Measurements from ENCODE around the gene LMX1A. TPM values are rescaled to one million over a fixed set of nuclear protein-coding genes. Genes with fewer than 3 reads are reported as not detected.

Gene LMX1A
- total RNA-seq, 1 experiment from 2014 or later, result not detected

- in situ Hi-C loops (cut with HindIII; ENCODE audit: low pct_unique_long_range_greater_than_20kb, low sequenced_read_pairs), result no loop called here
Observed at GRCh38 chr1:165241952-165242351, 114.6 kb downstream of the LMX1A start.

GRCh38 chr1:165241321-165241720, 115.2 kb downstream of the LMX1A start:
- in situ Hi-C loops (cut with HindIII; ENCODE audit: low pct_unique_long_range_greater_than_20kb, low sequenced_read_pairs), result no loop called here
- no peak for DNase-seq (ENCODE audit: low read depth)

More at GRCh38 chr1:165241952-165242351, 114.6 kb downstream of the LMX1A start:
- DNase-seq (ENCODE audit: low read depth), result no peak

- in situ Hi-C loops (cut with HindIII; ENCODE audit: low pct_unique_long_range_greater_than_20kb, low sequenced_read_pairs), result no loop called here
- DNase-seq (ENCODE audit: low read depth), result no peak
Observed at GRCh38 chr1:165240492-165240891, 116.0 kb downstream of the LMX1A start.

- no peak for DNase-seq (ENCODE audit: low read depth)
- in situ Hi-C loops (cut with HindIII; ENCODE audit: low pct_unique_long_range_greater_than_20kb, low sequenced_read_pairs), result no loop called here
Observed at GRCh38 chr1:165239873-165240272, 116.6 kb downstream of the LMX1A start.

GRCh38 chr1:165235777-165236291, 120.7 kb downstream of the LMX1A start:
- DNase-seq (ENCODE audit: low read depth), result no peak
- in situ Hi-C loops (cut with HindIII; ENCODE audit: low pct_unique_long_range_greater_than_20kb, low sequenced_read_pairs), result no loop called here

- no peak for DNase-seq (ENCODE audit: low read depth)
- in situ Hi-C loops (cut with HindIII; ENCODE audit: low pct_unique_long_range_greater_than_20kb, low sequenced_read_pairs), result no loop called here
Observed at GRCh38 chr1:165235155-165235776, 121.2 kb downstream of the LMX1A start.

GRCh38 chr1:165234149-165234548, 122.4 kb downstream of the LMX1A start:
- in situ Hi-C loops (cut with HindIII; ENCODE audit: low pct_unique_long_range_greater_than_20kb, low sequenced_read_pairs), result no loop called here
- no peak for DNase-seq (ENCODE audit: low read depth)

GRCh38 chr1:165228676-165229075, 127.8 kb downstream of the LMX1A start:
- in situ Hi-C loops (cut with HindIII; ENCODE audit: low pct_unique_long_range_greater_than_20kb, low sequenced_read_pairs), result no loop called here
- DNase-seq (ENCODE audit: low read depth), result no peak

- no peak for DNase-seq (ENCODE audit: low read depth)
Observed at GRCh38 chr1:165228111-165228655, 128.3 kb downstream of the LMX1A start.

GRCh38 chr1:165226326-165226725, 130.2 kb downstream of the LMX1A start:
- in situ Hi-C loops (cut with HindIII; ENCODE audit: low pct_unique_long_range_greater_than_20kb, low sequenced_read_pairs), result no loop called here
- DNase-seq (ENCODE audit: low read depth), result no peak

More at GRCh38 chr1:165228111-165228655, 128.3 kb downstream of the LMX1A start:
- in situ Hi-C loops (cut with HindIII; ENCODE audit: low pct_unique_long_range_greater_than_20kb, low sequenced_read_pairs), result no loop called here

- DNase-seq (ENCODE audit: low read depth), result no peak
- in situ Hi-C loops (cut with HindIII; ENCODE audit: low pct_unique_long_range_greater_than_20kb, low sequenced_read_pairs), result no loop called here
Observed at GRCh38 chr1:165225650-165226049, 130.9 kb downstream of the LMX1A start.

GRCh38 chr1:165225062-165225461, 131.5 kb downstream of the LMX1A start:
- no peak for DNase-seq (ENCODE audit: low read depth)
- in situ Hi-C loops (cut with HindIII; ENCODE audit: low pct_unique_long_range_greater_than_20kb, low sequenced_read_pairs), result no loop called here

GRCh38 chr1:165224504-165224903, 132.0 kb downstream of the LMX1A start:
- in situ Hi-C loops (cut with HindIII; ENCODE audit: low pct_unique_long_range_greater_than_20kb, low sequenced_read_pairs), result no loop called here
- no peak for DNase-seq (ENCODE audit: low read depth)

GRCh38 chr1:165222580-165222979, 133.9 kb downstream of the LMX1A start:
- no peak for DNase-seq (ENCODE audit: low read depth)
- in situ Hi-C loops (cut with HindIII; ENCODE audit: low pct_unique_long_range_greater_than_20kb, low sequenced_read_pairs), result no loop called here

- DNase-seq (ENCODE audit: low read depth), result no peak
- in situ Hi-C loops (cut with HindIII; ENCODE audit: low pct_unique_long_range_greater_than_20kb, low sequenced_read_pairs), result no loop called here
Observed at GRCh38 chr1:165218731-165219130, 137.8 kb downstream of the LMX1A start.

GRCh38 chr1:165217958-165218357, 138.6 kb downstream of the LMX1A start:
- in situ Hi-C loops (cut with HindIII; ENCODE audit: low pct_unique_long_range_greater_than_20kb, low sequenced_read_pairs), result no loop called here
- DNase-seq (ENCODE audit: low read depth), result no peak

- no peak for DNase-seq (ENCODE audit: low read depth)
- in situ Hi-C loops (cut with HindIII; ENCODE audit: low pct_unique_long_range_greater_than_20kb, low sequenced_read_pairs), result no loop called here
Observed at GRCh38 chr1:165216254-165216653, 140.3 kb downstream of the LMX1A start.

GRCh38 chr1:165215676-165216075, 140.8 kb downstream of the LMX1A start:
- in situ Hi-C loops (cut with HindIII; ENCODE audit: low pct_unique_long_range_greater_than_20kb, low sequenced_read_pairs), result no loop called here
- DNase-seq (ENCODE audit: low read depth), result no peak

- in situ Hi-C loops (cut with HindIII; ENCODE audit: low pct_unique_long_range_greater_than_20kb, low sequenced_read_pairs), result no loop called here
- DNase-seq (ENCODE audit: low read depth), result no peak
Observed at GRCh38 chr1:165212229-165212628, 144.3 kb downstream of the LMX1A start.

All from Caki2 (cell line).